Right lobe of liver (tissue), 4 donors: Measurements from ENCODE around the gene VIPR1.

ENCODE experiments used
- CTCF ChIP-seq, 4 donors: fragments of 200-600 bp in 3 of 4; fragments of 450-650 bp in 1 of 4; IDR thresholded peaks; one replicate each; pipeline versions ENCODE4 v1.5.1 to v1.8.0; 2016 to 2022; ENCODE audit warnings: antibody characterized with exemption in 4 of 4, mild to moderate bottlenecking in 2 of 4
- POLR2A ChIP-seq: fragments of 450-650 bp; IDR thresholded peaks from one replicate; pipeline ENCODE4 v1.6.1; 2017; ENCODE audit warnings: antibody characterized with exemption, mild to moderate bottlenecking
- donor health status: DM: no; HTN: no; CAD: no.
- donor health status: DM: no; HTN: no; CAD: no.
- donor health status: DM: no; HTN: yes; CAD: no.

DNA sequence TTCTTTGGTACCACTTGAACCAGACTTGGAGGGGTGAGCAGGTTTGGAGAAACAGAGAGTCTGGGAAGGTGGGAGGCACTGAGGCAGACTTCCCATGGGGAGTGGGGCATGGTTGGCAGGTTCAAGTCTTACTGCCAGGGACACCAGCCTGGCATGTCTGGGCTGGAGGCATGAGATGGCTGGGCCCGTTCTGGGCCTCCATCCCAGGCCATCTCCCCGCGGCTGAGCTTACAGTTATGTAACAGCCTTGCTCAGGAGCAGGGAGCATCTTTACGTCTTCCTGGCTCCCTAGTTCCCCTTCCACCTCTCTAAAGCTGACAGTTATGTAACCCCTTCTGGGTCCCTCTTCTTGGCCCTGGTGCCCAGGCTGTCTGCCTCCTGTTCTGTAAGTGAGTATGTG lies 12.4 kb downstream of the VIPR1 start:
- TF ChIP-seq POLR2A, result no peak
- no peak for TF ChIP-seq CTCF (IDR thresholded peaks at IDR 0.05)
